HepG2 (cell line): Measurements from ENCODE around the gene SDCCAG8.

Experiments
- GZF1 ChIP-seq: sonication (generic); formaldehyde crosslinking; IDR thresholded peaks from 2 replicates; pipeline ENCODE4 v1.5.1; 2020; ENCODE audit warnings: mild to moderate bottlenecking, missing genetic modification reagents
- JUNB ChIP-seq: sonication (generic); formaldehyde crosslinking; IDR thresholded peaks from 2 replicates; pipeline ENCODE4 v1.8.0; 2022; ENCODE audit warnings: missing genetic modification reagents, mild to moderate bottlenecking, borderline replicate concordance
- MAZ ChIP-seq, 2 experiments: sonication (generic) in 1 of 2; formaldehyde crosslinking in 1 of 2; IDR thresholded peaks; 2 replicates each; pipeline versions ENCODE4 v1.5.0 to v1.6.1; 2012 to 2020; ENCODE audit warnings: low read depth in 2 of 2, mild to moderate bottlenecking in 2 of 2, borderline replicate concordance in 1 of 2, improper control_type of control experiment in 1 of 2, low read length in 1 of 2, missing genetic modification reagents in 1 of 2, moderate library complexity in 1 of 2
- POLR2A ChIP-seq, 2 experiments: IDR thresholded peaks; 2 replicates each; pipeline ENCODE4 v1.6.1; 2011; ENCODE audit warnings: low read depth in 2 of 2, low read length in 2 of 2, mild to moderate bottlenecking in 1 of 2, moderate library complexity in 1 of 2; ENCODE audit not compliant: insufficient read depth in 1 of 2
- SMAD1 ChIP-seq: sonication (generic); formaldehyde crosslinking; IDR thresholded peaks from 2 replicates; pipeline ENCODE4 v1.4.0; 2020; ENCODE audit warnings: missing genetic modification reagents, low read depth, mild to moderate bottlenecking, borderline replicate concordance
- ZNF263 ChIP-seq: sonication (generic); formaldehyde crosslinking; IDR thresholded peaks from 2 replicates; pipeline ENCODE4 v1.4.0; 2020; ENCODE audit warnings: missing genetic modification reagents

- no peak for TF ChIP-seq ZNF263 (CRISPR knock-in tag)
- TF ChIP-seq POLR2A (IDR thresholded peaks at IDR 0.05; ENCODE audit: insufficient read depth in 1 of 2, low read depth in 2 of 2, low read length in 2 of 2): no peak
- TF ChIP-seq GZF1 (CRISPR knock-in tag): no peak
- no peak for TF ChIP-seq MAZ (IDR thresholded peaks at IDR 0.05; ENCODE audit: borderline replicate concordance, low read depth, low read length)
- no peak for TF ChIP-seq MAZ (CRISPR knock-in tag; IDR thresholded peaks at IDR 0.05; ENCODE audit: low read depth)
- no peak for TF ChIP-seq SMAD1
- TF ChIP-seq JUNB: no peak
Observed at GRCh38 chr1:243253926-243254232, 2.0 kb upstream of the SDCCAG8 start.
